OCI-LY3 (cell line): ENCODE data around the gene PLD4.

Experiments used
- CTCF ChIP-seq: fragments of 200-600, 300-600 bp; sonication (generic); IDR thresholded peaks from 2 replicates; pipeline ENCODE4 v1.5.1; 2014; ENCODE audit warnings: antibody characterized with exemption, low read length, low read depth
- EZH2phosphoT487 ChIP-seq: fragments of 200-600 bp; shearing (Covaris generic); IDR thresholded peaks from 2 replicates; pipeline ENCODE4 v1.6.1; 2018; ENCODE audit warnings: antibody characterized with exemption, mixed run types, low read depth

- TF ChIP-seq CTCF: no peak
- TF ChIP-seq EZH2phosphoT487: no peak
Observed at GRCh38 chr14:104898195-104898558, 26.5 kb upstream of the PLD4 start.
